Brain microvascular endothelial cell (primary cell): Measurements from ENCODE around the gene MYT1.

Experiments
- DNase-seq: peaks from one replicate; pipeline ENCODE4 v3.0.0-alpha.2; 2020
- H3K27ac ChIP-seq: fragments of 250-450 bp; sonication (Bioruptor Pico); 2 replicates; pipeline ENCODE4 v1.5.1; 2020; ENCODE audit warnings: mild to moderate bottlenecking, moderate library complexity
- H3K27me3 ChIP-seq: fragments of 250-450 bp; sonication (Bioruptor Pico); replicated peaks from 2 replicates; pipeline ENCODE4 v1.5.1; 2020; ENCODE audit warnings: mild to moderate bottlenecking
- H3K36me3 ChIP-seq: fragments of 250-450 bp; sonication (Bioruptor Pico); replicated peaks from 2 replicates; pipeline ENCODE4 v1.5.1; 2020; ENCODE audit warnings: mild to moderate bottlenecking
- H3K4me3 ChIP-seq: 2 replicates; pipeline ENCODE4 v1.5.1; 2011; ENCODE audit warnings: low read depth, mild to moderate bottlenecking, control low read depth, low read length, moderate library complexity
- CTCF ChIP-seq: IDR thresholded peaks from 2 replicates; pipeline ENCODE4 v1.5.1; 2011; ENCODE audit warnings: low read depth, mild to moderate bottlenecking, moderate library complexity, low read length, control low read depth, inconsistent platforms; ENCODE audit errors: missing control alignments
- in situ Hi-C: cut with HindIII; loops from 2 replicates; pipeline ENCODE4 v1.10.0; 2017; ENCODE audit warnings: low sequenced_read_pairs, low pct_ligation_motif_present

Gene MYT1

DNA sequence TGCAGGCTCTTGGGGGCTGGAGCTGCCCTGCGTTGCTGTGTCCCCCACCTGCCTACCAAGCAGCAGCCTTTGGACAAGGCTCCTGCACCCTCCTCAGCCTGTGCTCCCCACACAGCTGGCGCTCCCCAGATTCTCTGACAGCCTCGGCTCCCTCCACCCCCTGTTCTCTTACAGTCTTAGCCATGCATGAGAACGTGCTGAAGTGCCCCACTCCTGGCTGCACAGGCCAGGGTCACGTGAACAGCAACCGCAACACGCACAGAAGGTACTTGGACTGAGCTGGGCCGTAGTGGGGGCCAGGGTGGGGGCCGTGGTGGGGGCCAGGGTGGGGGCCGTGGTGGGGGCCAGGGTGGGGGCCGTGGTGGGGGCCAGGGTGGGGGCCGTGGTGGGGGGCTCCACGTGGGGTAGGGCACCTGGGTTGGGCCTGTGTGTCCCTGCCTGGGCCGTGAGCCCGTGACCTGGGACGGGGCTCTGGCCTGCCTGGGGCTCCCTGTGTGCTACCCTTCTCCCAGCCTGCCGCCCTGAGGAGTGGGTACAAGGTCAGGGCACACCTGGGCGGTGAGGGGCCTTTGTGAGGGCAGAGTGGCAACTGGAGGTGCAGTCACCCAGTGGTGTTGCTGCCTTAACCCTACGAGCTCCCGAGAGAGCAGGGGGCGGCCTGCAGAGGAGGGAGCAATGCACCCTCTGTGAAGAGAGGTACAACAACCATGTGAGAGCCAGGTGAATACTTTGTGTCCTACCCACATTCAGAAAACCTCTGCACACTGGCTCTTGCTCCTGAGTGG lies 47.8 kb downstream of the MYT1 start:
- no peaks in the 10 kb centered on the region for H3K36me3 ChIP-seq
- TF ChIP-seq CTCF, result no peak
- in situ Hi-C loops, result no loop called here

DNA sequence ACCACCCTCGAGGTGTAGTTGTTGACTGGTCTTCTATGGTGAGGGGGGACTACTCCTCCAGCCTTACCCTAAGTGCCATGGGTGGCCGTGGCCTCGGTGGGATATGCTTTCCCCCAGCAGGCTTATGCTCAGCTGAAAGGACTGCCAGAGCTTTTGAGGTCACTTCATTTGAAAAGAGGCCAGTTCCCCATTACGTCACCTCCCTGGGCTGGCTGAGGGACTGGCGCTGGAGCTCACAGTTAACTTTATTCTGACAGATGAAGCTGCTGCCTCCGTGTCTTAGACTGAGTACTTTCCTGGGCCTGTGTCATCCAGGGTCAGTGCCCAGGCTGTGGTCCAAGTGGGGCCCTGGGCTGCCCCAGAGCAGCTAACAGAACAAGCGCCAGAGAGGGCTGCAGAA lies 48.5 kb downstream of the MYT1 start:
- H3K27me3 ChIP-seq, result peaks cover 6% of the 10 kb centered on the region
- no peaks in the 10 kb centered on the region for H3K36me3 ChIP-seq
- H3K27ac ChIP-seq, result no peak overlapping the region
- no peak for TF ChIP-seq CTCF
- no peak for DNase-seq
- in situ Hi-C loops, result no loop called here
- H3K4me3 ChIP-seq, result no peak overlapping the region

More for the DNA sequence above, 47.8 kb downstream of the MYT1 start:
- DNase-seq, result no peak
- H3K27me3 ChIP-seq, result peaks cover 4% of the 10 kb centered on the region
- H3K27ac ChIP-seq, result no peak overlapping the region
- H3K4me3 ChIP-seq, result no peak overlapping the region

DNA sequence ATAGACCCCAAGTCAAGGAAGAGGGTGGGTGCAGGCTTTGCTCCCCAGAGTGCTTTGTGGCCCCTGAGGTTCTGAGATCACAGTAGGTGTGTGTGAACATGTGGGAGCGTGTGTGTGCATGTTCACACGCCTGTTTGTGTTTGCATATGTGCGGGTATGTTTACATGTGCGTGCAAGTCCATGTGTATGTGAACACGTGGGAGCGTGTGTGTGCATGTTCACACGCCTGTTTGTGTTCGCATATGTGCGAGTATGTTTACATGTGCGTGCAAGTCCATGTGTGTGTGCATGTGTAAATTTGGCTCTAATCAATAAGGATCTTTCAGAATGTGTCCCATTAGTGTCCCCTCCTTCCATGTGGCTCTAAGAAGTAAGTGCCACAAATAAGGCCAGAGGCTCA lies 49.9 kb downstream of the MYT1 start:
- Histone ChIP-seq H3K36me3 (no peaks in the 10 kb centered on the region), H3K4me3 (no peak overlapping the region), H3K27me3 (peaks cover 9% of the 10 kb centered on the region), H3K27ac (no peak overlapping the region)
- in situ Hi-C loops, result no loop called here
- no peak for DNase-seq
- TF ChIP-seq CTCF, result no peak

GRCh38 chr20:64214952-64215351 lies 50.7 kb downstream of the MYT1 start:
- no peak for TF ChIP-seq CTCF
- Histone ChIP-seq H3K36me3 (no peaks in the 10 kb centered on the region), H3K27me3 (peaks cover 17% of the 10 kb centered on the region), H3K27ac (no peak overlapping the region), H3K4me3 (no peak overlapping the region)
- in situ Hi-C loops, result no loop called here
- no peak for DNase-seq

GRCh38 chr20:64216036-64216435 lies 51.8 kb downstream of the MYT1 start:
- DNase-seq, result no peak
- peaks cover 22% of the 10 kb centered on the region for H3K27me3 ChIP-seq
- no peak overlapping the region for H3K27ac ChIP-seq
- no peaks in the 10 kb centered on the region for H3K36me3 ChIP-seq
- no peak overlapping the region for H3K4me3 ChIP-seq
- in situ Hi-C loops, result no loop called here
- no peak for TF ChIP-seq CTCF

- TF ChIP-seq CTCF, result no peak
- Histone ChIP-seq H3K27ac (no peak overlapping the region), H3K27me3 (peaks cover 19% of the 10 kb centered on the region), H3K4me3 (no peak overlapping the region), H3K36me3 (no peaks in the 10 kb centered on the region)
- in situ Hi-C loops, result no loop called here
- no peak for DNase-seq
Observed at GRCh38 chr20:64216910-64217309, 52.7 kb downstream of the MYT1 start.
